Measurements from ENCODE around the gene SIK3.

SIK3 gene

DNA sequence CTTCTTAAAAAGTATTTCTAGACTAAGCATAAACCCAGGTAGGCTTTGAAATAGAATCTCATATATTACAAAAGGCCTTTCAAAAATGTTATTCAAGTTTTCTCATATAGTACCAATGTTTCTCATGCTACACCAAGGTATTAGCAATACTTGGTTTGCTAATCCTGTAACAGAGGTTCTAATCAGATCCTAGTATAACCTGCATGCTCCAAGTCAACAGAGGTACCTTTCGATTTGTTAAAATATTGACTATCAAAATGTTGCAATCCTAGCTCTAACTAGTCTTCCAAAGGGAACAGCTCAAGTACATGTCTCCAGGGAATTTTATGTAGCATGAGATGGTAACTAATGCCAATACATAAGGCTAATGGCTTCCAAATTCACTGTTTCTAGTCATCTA is 162.7 kb downstream of the SIK3 start:
- Histone ChIP-seq H3K9me2 (replicated peaks; ENCODE audit: insufficient read depth, low read length) (no peaks in the 10 kb centered on the region), H4K20me1 (ENCODE audit: insufficient read depth, low read length) (no peaks in the 10 kb centered on the region), H3K79me2 (ENCODE audit: low read length) (peaks cover 24% of the 10 kb centered on the region), H3K4me3 (ENCODE audit: low read length) (no peak overlapping the region), H3K9ac (ENCODE audit: low read length) (no peak overlapping the region), H3K27ac (ENCODE audit: low read length) (no peak overlapping the region), H3K36me3 (replicated peaks; ENCODE audit: insufficient read depth, low read length) (no peaks in the 10 kb centered on the region), H3K9me3 (replicated peaks; ENCODE audit: insufficient read depth, low read length) (no peaks in the 10 kb centered on the region), H3F3A (ENCODE audit: insufficient read depth, low read length) (peaks cover 13% of the 10 kb centered on the region), H2AFZ (ENCODE audit: low read length) (no peak overlapping the region), H3K4me2 (ENCODE audit: low read depth, low read length) (no peak overlapping the region), H3K27me3 (replicated peaks; ENCODE audit: insufficient read depth, low read length) (no peaks in the 10 kb centered on the region), H3K4me1 (ENCODE audit: low read length) (peaks cover 21% of the 10 kb centered on the region)
- no peak for TF ChIP-seq EZH2phosphoT487 (IDR thresholded peaks at IDR 0.05; ENCODE audit: low read length)
- TF ChIP-seq, protein P1, sequence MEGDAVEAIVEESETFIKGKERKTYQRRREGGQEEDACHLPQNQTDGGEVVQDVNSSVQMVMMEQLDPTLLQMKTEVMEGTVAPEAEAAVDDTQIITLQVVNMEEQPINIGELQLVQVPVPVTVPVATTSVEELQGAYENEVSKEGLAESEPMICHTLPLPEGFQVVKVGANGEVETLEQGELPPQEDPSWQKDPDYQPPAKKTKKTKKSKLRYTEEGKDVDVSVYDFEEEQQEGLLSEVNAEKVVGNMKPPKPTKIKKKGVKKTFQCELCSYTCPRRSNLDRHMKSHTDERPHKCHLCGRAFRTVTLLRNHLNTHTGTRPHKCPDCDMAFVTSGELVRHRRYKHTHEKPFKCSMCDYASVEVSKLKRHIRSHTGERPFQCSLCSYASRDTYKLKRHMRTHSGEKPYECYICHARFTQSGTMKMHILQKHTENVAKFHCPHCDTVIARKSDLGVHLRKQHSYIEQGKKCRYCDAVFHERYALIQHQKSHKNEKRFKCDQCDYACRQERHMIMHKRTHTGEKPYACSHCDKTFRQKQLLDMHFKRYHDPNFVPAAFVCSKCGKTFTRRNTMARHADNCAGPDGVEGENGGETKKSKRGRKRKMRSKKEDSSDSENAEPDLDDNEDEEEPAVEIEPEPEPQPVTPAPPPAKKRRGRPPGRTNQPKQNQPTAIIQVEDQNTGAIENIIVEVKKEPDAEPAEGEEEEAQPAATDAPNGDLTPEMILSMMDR (IDR thresholded peaks at IDR 0.05; ENCODE audit: low read length), result no peak
- no peak for TF ChIP-seq EZH2 (optimal IDR thresholded peaks at IDR 0.05; ENCODE audit: low read depth, low read length)
- DNase-seq, result no peak

DNA sequence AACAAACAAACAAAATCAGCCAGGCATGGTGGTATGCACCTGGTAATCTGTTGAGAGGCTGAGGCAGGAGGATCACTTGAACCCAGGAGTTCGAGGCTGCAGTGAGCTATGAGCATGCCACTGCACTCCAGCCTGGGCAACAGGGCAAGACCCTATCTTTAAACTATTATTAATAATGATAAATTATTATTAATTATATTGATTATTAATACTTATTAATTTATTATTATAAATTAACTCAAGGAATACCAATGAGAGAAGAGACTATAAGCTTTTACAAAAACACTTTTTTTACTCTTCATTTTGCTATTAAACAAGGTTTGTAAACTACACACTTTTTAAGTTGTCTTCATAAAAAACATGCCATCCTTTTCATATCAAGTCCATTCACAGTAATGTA is 163.1 kb downstream of the SIK3 start:
- Histone ChIP-seq H3K4me1 (ENCODE audit: low read length) (peaks cover 25% of the 10 kb centered on the region), H3K36me3 (replicated peaks; ENCODE audit: insufficient read depth, low read length) (no peaks in the 10 kb centered on the region), H3K9ac (ENCODE audit: low read length) (no peak overlapping the region), H3K27me3 (replicated peaks; ENCODE audit: insufficient read depth, low read length) (no peaks in the 10 kb centered on the region), H2AFZ (ENCODE audit: low read length) (no peak overlapping the region), H4K20me1 (ENCODE audit: insufficient read depth, low read length) (no peaks in the 10 kb centered on the region), H3K9me2 (replicated peaks; ENCODE audit: insufficient read depth, low read length) (no peaks in the 10 kb centered on the region), H3K27ac (ENCODE audit: low read length) (no peak overlapping the region), H3K79me2 (ENCODE audit: low read length) (peaks cover 25% of the 10 kb centered on the region), H3K9me3 (replicated peaks; ENCODE audit: insufficient read depth, low read length) (no peaks in the 10 kb centered on the region), H3F3A (ENCODE audit: insufficient read depth, low read length) (peaks cover 17% of the 10 kb centered on the region), H3K4me2 (ENCODE audit: low read depth, low read length) (no peak overlapping the region), H3K4me3 (ENCODE audit: low read length) (no peak overlapping the region)
- no peak for DNase-seq
- TF ChIP-seq EZH2 (optimal IDR thresholded peaks at IDR 0.05; ENCODE audit: low read depth, low read length), result no peak
- no peak for TF ChIP-seq EZH2phosphoT487 (IDR thresholded peaks at IDR 0.05; ENCODE audit: low read length)
- TF ChIP-seq, protein P1 (IDR thresholded peaks at IDR 0.05; ENCODE audit: low read length), result no peak

DNA sequence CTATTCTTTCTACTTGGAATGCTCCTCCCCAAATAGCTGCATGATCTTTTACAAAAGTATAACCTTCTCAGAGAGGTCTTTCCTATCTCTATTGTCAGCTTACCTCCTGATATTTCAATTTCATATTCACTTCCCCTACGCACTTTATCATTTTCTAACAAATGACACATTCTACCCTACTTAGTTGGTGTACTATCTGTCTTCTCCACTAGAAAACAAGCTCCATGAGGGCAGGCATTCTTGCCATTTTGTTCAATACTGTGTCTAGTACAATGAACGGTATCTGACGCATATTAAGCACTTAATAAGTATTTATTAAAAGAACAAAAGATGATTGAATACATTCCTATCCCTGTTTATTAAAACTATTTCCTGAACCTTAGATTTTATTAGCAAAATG is 164.3 kb downstream of the SIK3 start:
- no peak for DNase-seq
- peaks cover 20% of the 10 kb centered on the region for H3F3A ChIP-seq (ENCODE audit: insufficient read depth, low read length)
- H3K9ac ChIP-seq (ENCODE audit: low read length), result no peak overlapping the region
- H3K36me3 ChIP-seq (replicated peaks; ENCODE audit: insufficient read depth, low read length), result no peaks in the 10 kb centered on the region
- H3K4me2 ChIP-seq (ENCODE audit: low read depth, low read length), result no peak overlapping the region
- peaks cover 36% of the 10 kb centered on the region for H3K4me1 ChIP-seq (ENCODE audit: low read length)
- no peak overlapping the region for H3K4me3 ChIP-seq (ENCODE audit: low read length)
- H3K9me2 ChIP-seq (replicated peaks; ENCODE audit: insufficient read depth, low read length), result no peaks in the 10 kb centered on the region
- no peak overlapping the region for H3K27ac ChIP-seq (ENCODE audit: low read length)
- H4K20me1 ChIP-seq (ENCODE audit: insufficient read depth, low read length), result no peaks in the 10 kb centered on the region
- peaks cover 36% of the 10 kb centered on the region for H3K79me2 ChIP-seq (ENCODE audit: low read length)
- H3K9me3 ChIP-seq (replicated peaks; ENCODE audit: insufficient read depth, low read length), result no peaks in the 10 kb centered on the region
- TF ChIP-seq, protein P1 (IDR thresholded peaks at IDR 0.05; ENCODE audit: low read length), result no peak
- TF ChIP-seq EZH2 (optimal IDR thresholded peaks at IDR 0.05; ENCODE audit: low read depth, low read length) (no peak), EZH2phosphoT487 (IDR thresholded peaks at IDR 0.05; ENCODE audit: low read length) (no peak)
- H3K27me3 ChIP-seq (replicated peaks; ENCODE audit: insufficient read depth, low read length), result no peaks in the 10 kb centered on the region
- no peak overlapping the region for H2AFZ ChIP-seq (ENCODE audit: low read length)

Data from MM.1S (cell line).